ENCODE measurements around the gene ZHX3. TPM values are rescaled to one million over a fixed set of nuclear protein-coding genes. Genes with fewer than 3 reads are reported as not detected.

ZHX3 gene
- total and polyA plus RNA-seq, 9 of the 15 experiments (the other 6 are each of a cell fraction or from before 2014, with no cell fraction given) = 0.80 to 14.6 (median 4.9) TPM

- no peak for TF ChIP-seq ZNF407 (IDR thresholded peaks at IDR 0.05; ENCODE audit: low read depth)
- no peak for TF ChIP-seq NR2F6 (CRISPR knock-in tag; IDR thresholded peaks at IDR 0.05)
- TF ChIP-seq TEAD2 (tag; IDR thresholded peaks at IDR 0.05) = no peak
Measured at GRCh38 chr20:41183391-41183790, 134.1 kb downstream of the ZHX3 start (continued).
